CD4-positive, alpha-beta T cell treated with Interleukin-17A for 1 hour (primary cell): ENCODE results near the gene CCDC106.

ENCODE experiments used
- DNase-seq: peaks from one replicate; pipeline ENCODE4 v3.0.0-alpha.2; 2020

CCDC106 gene

DNA sequence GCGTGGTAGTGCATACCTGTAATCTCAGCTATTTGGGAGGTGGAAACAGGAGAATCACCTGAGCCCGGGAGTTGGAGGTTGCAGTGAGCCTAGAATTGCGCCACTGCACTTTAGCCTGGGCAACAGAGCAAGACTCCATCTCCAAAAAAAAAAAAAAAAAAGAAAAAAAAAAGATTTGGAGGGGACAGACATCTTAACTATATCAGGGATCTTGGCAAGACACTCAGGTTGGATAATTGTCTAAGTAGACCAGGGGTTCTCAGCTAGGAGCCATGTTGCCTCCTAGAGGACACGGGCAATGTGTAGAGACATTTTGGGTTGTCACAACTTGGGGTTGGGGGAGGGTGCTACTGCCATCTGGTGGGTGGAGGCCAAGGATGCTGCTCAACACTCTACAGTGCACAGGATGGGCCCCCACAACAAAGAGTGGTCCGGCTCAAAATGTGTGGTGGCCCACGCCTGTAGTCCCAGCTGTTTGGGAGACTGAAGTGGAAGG is 9.1 kb upstream of the CCDC106 start:
- DNase-seq, result peak; percentile 76

DNA sequence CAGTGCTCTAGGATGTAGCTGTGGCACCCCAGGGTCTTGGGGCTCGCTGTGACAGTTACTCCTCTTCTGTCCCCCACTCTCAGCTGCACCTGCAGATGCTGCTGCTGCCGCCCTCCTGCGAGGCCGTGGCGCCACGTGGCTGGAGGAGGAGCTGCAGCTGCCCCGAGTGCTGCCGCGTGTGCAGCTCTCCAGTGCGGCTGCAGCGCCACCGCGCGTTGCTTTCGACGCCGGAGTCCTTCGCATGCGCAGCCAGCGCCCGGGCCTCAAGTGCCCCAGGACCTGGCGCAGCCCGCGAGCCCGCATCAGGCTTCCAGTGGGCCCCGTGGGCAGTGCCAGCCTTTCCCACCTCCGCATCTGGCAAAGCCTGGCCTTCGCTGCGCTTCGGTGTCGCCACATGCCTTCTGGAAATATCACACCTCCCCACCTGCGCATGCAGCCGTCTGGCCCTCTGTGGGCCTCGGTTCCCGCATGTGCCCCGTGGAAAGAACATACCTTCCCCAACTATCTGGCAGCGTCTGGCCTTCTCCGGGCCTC is 7.9 kb upstream of the CCDC106 start:
- DNase-seq, result peak; percentile 80

- DNase-seq, result peak; percentile 67
Measured at GRCh38 chr19:55640577-55641425, 7.2 kb upstream of the CCDC106 start, which contains the start of gene ZNF580. TSS of gene ZNF580 (plus strand) at chr19:55641002. CDS start at chr19:55642509, 1,507 bp downstream.

GRCh38 chr19:55641426-55642152 is 6.4 kb upstream of the CCDC106 start:
- peak; percentile 57 for DNase-seq

GRCh38 chr19:55642153-55643002 is 5.6 kb upstream of the CCDC106 start:
- peak; percentile 26 for DNase-seq

- DNase-seq, result peak; percentile 83
Measured at GRCh38 chr19:55643003-55643886, 4.8 kb upstream of the CCDC106 start, which contains the start of gene ZNF581. TSS of gene ZNF581 (plus strand) at chr19:55643649. CDS start at chr19:55644572, 923 bp downstream.

DNA sequence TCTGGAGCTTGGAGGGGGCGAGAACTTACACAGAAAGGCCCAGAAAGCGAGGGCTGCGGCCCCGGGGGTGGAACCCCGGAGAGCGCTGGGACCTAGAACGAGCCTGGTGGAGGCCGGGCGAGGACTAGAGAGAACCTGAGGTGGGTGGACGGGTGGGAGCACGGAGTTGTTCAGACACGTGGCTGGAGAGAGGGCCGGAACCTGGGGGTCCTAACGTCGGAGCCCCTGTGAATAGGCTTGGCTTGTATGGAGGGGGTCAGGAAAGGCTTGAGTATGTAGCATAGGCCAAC is 4.2 kb upstream of the CCDC106 start:
- no peak for DNase-seq

DNA sequence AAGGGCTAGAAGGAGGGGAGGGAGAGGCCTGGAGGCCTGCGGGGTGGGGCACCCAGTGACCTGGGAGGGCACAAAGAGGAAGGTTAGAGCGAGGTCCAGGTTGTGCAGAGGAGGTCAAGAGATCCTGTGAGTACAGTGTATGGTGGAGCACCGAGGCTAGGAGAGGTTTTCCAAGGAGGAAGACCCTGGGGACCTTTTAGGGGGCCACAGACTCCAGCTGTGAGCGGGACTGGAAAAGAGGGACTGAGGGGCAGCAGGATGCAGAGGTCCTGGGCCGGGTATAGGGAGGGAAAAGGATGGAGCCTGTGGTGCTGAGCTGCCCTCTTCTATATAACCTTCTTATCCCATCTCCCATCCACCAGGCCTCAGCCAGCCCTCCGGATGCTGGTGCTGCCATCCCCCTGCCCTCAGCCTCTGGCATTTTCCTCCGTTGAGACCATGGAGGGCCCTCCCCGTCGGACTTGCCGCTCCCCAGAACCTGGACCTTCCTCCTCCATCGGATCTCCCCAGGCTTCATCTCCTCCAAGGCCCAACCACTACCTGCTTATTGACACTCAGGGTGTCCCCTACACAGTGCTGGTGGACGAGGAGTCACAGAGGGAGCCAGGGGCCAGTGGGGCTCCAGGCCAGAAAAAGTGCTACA is 3.7 kb upstream of the CCDC106 start:
- no peak for DNase-seq

GRCh38 chr19:55644842-55645511 is 3.0 kb upstream of the CCDC106 start:
- no peak for DNase-seq

DNA sequence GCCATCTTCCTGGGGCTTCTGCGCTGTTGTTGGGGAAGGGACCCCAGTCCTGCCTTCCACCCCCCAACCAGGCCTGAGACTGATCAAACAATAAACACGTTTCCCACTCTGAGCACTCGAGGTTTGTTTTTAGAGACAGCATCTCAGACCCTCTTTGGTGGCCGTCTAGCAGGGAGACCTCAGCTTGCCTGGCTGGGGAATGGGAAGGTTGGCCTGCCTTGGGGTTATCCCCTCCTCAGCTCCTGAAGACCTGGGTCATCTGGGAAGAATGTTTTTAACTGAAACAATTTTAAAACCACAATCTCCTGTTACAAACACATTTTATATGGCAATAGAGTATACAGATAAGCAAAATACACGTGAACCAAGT is 2.5 kb upstream of the CCDC106 start:
- no peak for DNase-seq

- DNase-seq, result no peak
Measured at GRCh38 chr19:55646889-55647731, 902 bp upstream of the CCDC106 start.

DNA sequence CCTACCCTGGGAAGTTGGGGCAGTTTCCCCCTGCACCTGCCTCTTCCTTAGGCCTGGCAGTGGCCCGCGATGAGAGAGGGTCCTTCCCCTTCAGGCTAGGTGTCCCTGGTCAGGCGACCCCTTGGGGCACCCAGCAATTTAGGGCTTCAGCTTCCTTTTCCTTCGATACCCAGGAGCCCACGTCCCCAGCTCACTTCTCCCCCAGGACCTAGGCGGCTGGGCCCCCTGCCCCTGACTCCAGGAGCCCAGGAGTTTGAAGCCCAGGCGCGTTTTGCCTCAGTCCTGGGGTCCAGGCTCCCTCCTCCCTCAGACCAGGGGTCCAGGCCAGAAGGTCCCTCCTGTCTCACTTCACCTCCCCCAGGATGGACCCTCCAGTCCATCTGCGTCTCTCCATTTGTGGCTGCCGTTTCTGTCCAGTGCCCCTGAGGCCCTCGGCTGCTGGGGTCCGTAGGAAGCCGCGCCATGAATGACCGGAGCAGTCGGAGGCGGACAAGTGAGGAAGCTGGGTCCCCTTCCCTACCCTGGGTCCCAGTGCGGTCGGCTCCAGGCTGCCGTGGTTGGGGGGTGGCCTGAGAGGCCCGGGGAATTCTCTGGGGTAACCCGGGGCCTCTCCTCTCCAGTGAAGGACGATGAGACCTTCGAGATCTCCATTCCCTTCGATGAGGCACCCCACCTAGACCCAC is 714 bp downstream of the CCDC106 start:
- no peak for DNase-seq

DNA sequence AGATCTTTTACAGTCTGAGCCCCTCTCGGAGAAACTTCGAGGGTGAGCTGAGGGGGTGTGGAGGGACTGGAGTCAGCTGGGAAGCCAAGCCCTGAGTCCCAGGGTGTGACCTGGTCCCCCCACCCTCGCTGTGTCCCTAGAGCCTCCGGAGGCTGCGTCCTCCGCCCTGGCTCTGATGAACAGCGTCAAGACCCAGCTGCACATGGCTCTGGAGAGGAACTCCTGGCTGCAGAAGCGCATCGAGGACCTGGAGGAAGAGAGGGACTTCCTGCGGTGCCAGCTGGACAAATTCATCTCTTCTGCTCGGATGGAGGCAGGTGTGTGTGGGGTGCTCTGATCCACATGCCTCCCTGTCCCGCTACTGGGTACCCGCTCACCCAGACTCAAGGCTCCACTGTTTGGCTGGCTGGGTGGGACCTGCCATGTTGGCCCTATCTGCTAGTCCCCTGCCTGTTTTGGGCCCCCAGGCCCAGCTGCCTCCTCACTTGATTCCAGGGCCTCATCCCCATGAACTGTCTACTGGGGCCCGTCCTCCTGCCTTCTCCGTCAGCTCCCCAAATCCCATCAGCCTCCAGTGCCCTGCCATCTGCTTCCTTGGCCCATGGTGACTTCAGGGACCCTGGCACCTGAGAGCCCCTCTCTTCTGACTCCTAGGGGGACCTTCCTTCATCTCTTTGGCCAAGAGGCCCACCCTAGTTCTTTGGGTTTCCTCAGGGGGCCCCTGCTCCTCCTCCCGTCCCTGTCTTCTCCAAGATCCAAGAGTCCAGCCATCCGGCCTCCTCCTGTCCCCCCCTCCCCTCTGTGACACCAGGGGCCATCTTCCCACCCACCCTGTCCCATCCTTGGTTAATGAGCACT is 1.5 kb downstream of the CCDC106 start:
- DNase-seq, result no peak

DNA sequence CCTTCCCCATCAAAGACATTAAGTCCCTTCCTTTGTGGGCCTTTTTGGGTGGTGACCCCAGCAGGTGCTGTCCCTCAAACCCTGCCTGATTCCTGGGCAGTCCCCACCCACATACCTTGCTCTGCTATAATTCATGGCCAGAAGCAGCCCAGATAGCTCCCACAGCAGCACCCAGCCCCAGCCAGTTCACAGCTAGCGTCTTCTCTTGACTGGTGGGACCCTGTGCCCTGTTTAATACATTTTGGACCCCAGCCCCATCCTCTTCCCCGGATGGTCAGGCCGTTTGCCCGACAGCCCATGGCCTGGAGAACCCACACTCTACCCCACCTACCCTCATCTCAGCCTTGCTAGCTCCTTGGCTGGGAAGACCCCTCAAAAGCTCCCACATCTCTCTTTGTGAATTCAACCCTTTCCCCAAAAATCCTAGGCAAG is 2.1 kb downstream of the CCDC106 start:
- no peak for DNase-seq

GRCh38 chr19:55650602-55651230 is 2.7 kb downstream of the CCDC106 start:
- DNase-seq, result no peak

DNA sequence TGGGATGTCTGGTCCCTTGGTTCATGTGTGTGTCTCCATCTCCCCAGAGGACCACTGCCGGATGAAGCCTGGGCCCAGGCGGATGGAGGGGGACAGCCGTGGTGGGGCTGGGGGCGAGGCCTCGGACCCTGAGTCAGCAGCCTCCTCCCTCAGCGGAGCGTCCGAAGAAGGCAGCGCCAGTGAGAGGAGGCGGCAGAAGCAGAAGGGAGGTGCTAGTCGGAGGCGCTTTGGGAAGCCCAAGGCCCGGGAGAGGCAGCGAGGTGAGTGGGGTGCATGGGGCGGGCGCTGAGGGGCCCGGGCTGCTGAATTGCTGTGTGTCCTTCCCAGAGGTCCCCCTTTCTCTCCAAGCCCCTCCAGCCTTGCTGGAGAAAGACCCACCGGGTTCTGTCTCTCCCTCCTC is 3.2 kb downstream of the CCDC106 start:
- no peak for DNase-seq

DNA sequence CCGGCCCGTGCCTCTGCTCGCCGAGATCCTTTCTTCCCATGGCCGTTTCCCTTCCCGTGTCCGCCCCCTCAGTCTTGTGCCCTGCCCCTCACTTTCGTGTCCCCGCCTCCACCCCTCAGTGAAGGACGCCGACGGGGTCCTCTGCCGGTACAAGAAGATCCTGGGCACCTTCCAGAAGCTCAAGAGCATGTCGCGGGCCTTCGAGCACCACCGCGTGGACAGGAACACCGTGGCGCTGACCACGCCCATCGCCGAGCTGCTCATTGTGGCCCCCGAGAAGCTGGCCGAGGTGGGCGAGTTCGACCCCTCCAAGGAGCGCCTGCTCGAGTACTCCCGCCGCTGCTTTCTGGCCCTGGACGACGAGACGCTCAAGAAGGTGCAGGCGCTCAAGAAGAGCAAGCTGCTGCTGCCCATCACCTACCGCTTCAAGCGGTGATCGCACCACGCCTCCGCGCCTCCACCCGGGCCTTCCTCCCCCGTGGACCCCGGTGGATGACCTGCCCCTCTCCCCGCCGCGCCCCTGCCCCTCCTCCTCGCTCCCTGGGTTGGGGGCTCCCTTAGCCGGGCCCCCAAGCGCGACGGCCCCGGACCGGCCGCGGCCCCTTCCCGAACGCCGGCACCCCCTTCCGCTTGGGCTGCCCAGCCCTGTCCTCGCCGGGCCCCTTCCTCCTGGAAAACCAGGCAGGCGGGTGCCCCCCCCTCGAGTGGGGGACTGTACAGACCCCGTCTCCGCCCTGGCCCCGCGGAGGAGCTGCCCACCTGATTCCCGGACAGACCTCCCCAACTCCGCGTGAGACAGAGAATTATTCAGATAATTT is 4.5 kb downstream of the CCDC106 start:
- DNase-seq, result no peak
